ENCODE results near the gene FSD1L.

GRCh38 chr9:105435453-105435852, 12.4 kb upstream of the FSD1L start:
- no peak for TF ChIP-seq TAF1 (IDR thresholded peaks at IDR 0.05; ENCODE audit: low read depth, low read length)
- no peak for TF ChIP-seq POLR2A (IDR thresholded peaks at IDR 0.05; ENCODE audit: low read depth, low read length)
- TF ChIP-seq POLR2AphosphoS5 (IDR thresholded peaks at IDR 0.05; ENCODE audit: low read depth, low read length), result no peak
- no peak for TF ChIP-seq SPI1 (IDR thresholded peaks at IDR 0.05; ENCODE audit: low read depth, low read length)
- TF ChIP-seq POU2F2 (IDR thresholded peaks at IDR 0.05; ENCODE audit: low read depth, low read length), result no peak
- TF ChIP-seq PAX5 (IDR thresholded peaks at IDR 0.05; ENCODE audit: insufficient read depth, low read length, severe bottlenecking), result no peak
